Glomerular visceral epithelial cell (primary cell): ENCODE measurements around the gene SUMO3.
"Not testable (repeated sequence)": the region's sequence is repeated elsewhere in the genome, so short reads cannot be mapped to it uniquely, and the experiment has no call there.

ENCODE experiments used
- DNase-seq: peaks from one replicate; pipeline ENCODE4 v3.0.0-alpha.2; 2016; ENCODE audit errors: extremely low spot score

Gene SUMO3

DNA sequence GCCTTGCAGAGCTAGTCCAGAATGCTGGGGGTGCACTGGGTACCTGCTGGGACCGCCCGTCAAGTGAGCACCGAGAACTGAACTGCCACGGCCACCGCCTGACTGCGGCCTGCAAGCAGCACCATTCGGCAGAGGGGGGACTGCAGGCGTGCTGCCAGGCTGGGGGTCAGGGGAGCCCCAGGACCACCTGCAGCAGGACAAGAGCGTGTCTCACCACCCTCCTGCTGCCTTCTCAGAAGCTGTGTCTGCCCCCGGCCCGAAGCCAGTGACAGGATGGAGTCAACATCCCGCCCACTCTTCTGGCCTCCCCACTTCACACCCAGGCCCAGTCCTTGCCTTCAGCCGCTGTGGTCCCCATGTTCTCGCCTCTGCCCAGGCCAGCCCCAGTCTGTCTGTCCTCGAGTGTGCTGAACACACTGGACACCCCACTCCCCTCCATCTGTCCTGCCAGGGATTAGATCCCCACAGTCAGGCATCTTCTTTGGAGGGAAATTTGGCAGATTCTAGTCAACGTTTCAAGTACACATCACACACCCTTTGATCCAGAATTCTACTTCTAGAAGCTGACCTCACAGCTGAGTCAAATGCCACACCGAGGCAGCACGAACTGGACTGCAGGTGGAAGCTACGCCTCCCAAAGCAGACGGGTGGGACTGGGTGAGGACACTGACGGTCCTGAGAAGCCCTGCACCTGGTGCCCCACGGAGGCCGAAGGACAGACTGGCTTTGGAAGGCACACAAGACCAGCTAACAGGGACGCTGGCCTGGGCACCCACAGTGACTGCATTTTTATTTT lies 29.6 kb upstream of the SUMO3 start:
- DNase-seq = no peak

DNA sequence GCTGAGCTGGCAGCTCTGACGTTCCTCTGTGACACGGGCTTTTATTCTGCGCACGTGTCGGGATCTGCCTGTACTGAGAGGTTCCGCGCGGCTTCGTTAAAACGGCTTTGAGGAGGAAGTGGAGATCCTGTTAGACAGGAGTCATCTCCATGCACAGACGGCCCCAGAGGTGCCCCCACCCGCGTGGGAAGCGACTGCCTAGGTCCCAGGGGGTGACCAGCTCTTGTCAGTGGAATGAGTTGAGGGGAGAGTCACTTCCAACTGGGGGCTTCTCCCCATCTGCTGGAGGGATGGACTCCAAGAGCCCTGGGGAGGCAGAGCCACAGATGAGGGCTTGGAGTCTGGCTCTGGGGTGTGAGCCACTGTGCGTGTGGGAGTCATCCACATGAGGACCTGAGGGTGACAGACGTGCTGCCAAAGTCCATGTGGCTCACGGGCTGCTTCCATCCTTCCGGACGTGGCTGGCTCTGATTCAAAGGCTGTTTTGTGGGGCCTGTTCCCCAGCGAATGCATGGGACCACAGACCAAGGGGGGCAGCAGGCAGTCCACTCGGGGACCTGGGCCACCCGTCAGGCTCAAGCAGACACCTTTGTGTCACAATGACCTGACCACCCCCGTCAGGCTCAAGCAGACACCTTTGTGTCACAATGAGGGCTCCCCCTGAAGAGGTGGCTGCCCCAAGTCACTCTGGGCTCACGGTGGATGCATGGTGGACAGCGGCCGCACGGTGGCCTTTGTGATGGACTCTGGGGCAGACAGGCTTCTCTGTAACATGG lies 28.8 kb upstream of the SUMO3 start:
- peak; percentile 57 for DNase-seq

DNA sequence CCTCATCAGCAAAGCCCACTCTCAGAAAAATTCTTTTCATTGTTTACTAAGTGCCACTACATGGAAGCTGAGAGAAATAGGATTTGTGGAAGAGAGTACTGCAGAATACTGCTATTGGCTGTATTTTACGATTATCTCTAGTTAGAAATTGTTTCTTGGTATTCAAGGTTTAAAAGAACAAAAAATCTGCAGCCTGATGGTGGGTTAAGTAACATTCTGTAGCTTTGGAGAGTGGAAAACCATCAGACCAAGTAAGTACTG lies 28.3 kb upstream of the SUMO3 start:
- no peak for DNase-seq

DNA sequence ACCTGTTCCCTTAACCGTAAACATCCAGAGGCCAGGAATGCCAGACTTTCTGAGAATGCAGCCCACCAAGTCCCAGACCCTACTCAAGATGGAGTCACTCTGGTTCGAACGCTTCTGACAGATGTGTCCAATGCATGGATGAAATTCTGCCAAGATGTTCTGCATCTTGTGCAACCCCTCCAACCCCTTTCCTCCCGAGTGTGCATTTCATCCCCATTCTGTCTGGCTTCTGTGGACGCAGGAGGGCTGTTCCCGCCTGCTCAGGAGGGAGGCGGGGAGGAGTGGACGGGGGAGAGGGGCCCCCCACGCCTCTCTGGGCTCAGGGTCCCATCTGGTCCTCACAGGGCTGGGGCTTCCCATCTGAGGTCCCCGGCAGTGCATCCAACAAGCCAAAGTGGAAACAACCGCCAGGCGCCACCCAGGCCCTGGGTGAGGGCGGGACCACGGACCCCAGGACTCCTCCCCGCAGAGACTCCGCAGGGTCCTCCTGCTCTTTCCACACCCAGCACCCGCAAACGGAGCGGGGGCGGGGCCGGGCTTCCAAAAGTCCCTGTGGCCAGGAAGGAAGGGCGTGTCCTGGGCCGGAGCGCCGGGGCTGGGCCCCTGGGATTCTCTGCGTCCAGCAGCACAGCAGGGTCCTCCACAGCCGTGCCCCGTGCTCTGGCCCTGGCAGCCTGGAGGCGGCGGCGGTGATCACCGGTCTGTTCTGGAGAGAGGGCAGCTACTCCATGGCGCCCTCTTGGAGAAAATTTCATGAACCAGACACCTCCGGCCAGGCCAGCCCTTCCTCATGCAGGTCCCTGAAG lies 27.8 kb upstream of the SUMO3 start:
- DNase-seq = peak; percentile 71

DNA sequence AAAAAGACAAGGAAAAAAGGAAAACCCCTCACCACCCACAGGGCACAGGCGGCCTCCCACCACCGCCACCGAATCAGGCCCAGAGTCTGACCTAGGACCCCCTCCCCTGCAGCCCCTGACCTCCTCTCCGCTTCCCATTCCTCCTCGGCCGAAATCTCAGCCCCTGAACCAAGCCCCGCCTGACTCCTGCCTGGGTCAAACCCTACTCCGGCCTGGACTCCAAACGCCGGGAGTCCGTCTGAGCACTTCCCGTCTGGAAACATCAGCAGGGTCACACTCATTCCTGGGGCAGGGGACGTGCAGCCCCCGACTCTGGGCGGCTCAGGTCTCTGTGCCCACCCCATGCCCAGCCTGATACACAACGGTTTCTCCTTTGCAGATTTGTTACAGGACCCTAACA lies 26.4 kb upstream of the SUMO3 start:
- no peak for DNase-seq

DNA sequence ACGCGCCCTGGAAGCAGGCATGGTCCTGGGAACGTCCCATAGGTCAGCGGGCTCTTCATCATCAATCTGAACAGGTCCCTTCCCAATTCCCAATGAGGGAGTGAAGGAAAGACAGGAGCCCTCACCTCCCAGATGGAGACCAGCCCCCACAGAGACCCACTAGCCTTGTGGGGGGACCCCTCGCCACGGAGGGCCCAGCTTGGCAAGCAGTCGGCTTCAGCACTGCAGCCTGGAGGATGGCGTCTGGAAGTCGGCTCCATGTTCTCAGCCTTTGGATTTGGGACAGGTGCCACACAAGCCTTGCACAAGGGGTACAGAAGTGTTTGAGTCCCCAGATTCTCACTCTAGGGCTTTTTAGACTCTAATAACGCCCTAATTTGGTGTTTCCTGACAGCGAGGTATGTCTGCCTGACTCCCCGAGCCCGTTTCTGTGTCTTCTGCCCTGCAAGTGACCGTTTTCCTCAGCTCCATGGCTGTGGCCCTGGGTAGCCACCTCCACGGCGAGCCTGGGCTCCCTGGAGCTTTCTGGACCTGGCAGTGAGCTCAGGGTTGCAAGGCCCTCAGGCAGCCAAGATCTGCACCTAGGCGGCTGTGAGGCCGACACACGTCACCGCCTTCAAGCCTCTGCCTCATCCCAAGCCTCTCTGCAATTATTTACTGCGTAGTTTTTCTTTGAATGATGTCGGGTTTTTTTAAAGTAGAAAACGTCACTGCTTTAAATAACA lies 25.0 kb upstream of the SUMO3 start:
- DNase-seq = no peak

DNA sequence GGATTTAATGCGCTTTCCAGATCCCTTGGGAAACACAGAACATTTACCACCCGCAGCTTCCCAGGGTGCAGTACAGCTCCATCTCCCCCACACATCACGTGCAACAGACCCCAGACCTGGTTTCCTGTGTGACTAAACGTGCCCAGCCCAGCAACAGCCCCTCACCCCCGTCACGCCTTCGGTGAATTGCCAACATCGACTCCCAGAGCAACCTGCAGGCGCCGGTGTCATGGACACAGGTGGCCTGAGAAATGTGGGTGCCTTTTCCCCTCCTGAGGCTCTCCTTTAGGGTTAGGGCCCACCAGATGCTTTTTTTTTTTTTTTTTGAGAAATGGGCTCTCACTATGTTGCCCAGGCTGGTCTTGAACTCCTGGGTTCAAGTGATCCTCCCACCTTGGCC lies 24.2 kb upstream of the SUMO3 start:
- no peak for DNase-seq

DNA sequence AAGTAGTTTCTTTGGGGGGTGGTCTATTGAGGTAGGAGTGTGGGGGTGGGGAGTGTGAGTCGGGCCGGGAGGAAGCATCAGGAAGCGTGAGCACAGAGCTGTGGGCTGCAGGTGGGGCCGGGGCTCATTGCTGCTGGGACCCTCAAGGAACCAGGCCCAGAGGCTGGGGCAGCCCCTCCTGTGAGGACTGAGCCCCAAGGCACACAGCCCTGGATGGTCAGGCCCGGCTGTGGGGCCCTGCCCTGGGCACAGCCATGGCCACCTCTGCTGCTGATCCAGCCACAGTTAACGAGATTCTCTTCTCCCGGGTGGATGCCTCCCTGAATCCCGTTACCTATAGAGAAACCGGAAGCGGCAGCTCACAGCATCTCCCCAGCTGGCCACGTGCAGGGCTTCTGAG lies 22.9 kb upstream of the SUMO3 start:
- no peak for DNase-seq

DNA sequence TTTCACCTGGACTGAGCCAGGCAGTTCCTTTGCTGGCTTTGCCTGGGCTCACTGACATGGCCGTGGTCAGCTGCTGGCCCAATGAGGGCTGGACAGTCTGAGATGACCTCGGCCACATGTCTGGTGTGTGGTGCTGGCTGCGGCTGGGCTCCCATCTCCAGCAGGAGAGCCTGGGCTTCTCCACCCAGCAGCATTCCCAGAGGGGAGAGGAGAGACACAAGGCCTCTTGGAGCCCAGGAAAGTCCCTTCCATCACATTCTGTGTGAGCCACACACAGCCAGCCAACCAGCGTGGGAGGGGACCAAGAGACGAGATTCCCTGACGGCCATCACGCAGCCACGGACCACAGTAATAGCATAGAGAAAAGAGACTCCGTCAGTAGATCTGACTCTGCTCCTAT lies 21.1 kb upstream of the SUMO3 start:
- no peak for DNase-seq

DNA sequence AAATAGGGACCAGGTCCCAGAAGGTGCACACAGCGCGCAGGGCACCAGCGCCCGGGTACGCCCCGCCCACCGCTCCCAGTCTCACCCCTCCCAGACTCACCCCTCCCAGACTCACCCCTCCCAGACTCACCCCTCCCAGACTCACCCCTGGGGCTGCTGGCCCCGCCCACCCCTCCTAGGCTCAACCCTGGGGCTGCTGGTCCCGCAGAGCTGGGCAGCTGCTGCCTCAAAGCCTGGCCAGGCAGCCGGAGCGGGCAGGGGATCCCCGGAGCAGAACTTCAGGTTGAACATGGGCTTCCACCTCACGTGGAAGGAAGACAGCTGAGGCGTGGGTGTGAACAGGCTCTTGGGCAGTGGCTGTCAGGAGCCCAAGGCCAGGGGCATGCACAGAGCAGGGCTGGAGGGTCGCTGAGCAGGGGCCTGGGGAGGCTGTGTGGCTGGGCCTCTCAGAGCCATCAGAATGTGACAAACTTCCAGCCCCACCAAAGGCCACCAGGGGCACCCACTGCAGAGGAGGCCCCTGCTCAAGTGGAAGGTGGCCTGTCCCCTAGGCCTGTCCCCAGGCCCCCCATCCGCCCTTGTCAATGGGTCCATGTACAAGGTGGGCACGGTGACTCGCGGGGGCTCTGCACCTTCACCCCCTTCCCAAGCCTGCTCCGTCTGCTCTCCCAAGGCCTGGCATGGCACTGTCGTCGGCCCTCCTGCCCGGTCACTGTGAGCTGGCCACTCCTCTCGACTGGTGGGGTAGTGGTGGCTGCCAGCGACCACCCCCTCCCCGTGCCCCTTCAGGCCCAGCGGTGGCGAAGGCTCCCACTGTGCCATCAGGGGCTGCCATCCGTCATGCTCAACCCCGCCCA lies 20.4 kb upstream of the SUMO3 start:
- no peak for DNase-seq

DNA sequence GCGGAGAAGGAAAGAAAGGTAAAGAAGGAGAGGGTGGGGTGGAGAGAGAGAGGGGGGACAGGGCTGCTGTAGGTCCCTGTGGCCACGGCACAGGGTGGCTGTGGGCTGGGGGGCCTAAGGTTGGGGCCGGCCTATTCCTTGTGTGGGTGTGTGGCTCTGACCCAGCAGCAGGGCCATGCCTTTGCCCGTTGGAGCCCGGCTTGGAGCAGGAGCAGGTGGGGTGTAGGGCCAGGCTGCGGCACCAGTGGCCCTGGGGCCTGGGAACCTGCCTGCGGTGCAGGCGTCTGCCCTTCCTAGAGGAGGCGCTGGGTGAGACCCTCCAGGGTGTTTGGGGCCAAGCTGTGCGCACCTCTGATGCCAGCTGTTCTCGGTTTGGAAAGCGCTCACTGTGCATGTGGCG lies 19.7 kb upstream of the SUMO3 start:
- no peak for DNase-seq

DNA sequence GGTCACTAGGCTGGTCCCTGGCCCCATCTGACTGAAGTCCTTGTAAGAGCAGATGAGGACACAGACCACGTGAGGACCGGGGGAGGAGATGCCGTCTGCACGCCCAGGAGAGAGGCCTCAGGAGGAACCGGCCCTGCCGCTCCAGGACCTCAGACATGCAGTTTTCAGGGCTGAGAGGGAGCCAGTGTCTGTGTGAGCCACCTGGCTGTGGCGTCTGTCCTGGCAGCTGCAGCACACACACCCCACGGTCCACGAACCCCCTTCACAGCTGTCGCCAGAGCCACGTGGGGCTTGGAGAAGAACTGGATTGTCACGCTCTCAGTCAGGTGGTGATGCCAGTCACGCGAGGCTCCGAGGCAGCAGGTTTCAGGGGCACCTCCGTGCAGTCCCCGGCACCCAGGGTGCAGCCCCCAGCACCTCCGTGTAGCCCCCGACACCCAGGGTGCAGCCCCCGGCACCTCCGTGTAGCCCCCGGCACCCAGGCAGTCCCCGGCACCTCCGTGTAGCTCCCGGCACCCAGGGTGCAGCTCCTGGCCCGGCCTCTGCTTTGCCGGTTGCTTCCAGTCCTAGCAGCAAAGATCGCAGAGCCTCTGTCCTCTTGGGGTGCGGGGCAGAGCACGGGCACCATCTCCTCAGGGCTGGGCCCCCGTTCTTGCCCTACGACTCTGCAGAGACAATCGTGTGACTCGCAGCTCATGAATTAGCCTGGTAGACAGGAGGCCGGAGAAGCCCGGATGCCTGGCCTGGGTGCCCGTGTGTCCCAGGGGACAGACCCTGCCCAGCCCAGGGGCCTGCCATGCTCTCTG lies 19.0 kb upstream of the SUMO3 start:
- peak; percentile 46 for DNase-seq

DNA sequence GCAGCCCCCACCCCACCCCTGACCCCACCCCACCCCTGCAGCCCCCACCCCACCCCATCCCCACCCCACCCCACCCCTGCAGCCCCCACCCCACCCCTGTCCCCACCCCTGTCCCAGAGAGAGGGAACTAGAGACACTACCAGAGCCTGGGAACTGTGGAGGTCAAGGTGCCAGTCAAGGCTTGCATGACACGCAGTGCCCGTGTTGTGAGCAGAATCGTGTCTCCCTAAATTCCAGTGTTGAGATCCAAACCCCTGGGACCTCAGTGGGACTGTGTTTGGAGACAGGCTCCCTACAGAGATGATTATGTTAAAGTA lies 18.4 kb upstream of the SUMO3 start:
- no peak for DNase-seq

DNA sequence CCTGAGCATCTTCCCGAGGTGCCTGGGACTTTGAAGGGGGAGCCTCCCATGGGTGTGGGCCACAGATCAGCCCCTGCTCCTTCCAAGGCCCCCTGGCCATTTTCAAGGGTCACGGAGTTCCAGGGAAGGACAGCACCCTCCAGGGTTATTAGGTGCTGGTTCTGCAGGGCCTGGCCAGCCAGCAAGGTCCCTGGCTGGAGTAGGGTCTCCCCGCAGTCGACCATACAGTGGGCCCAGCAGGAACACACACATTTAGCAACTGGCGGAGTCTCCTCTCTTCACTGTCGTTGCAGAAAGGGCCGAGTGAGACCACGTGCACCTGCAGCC lies 17.7 kb upstream of the SUMO3 start:
- no peak for DNase-seq

DNA sequence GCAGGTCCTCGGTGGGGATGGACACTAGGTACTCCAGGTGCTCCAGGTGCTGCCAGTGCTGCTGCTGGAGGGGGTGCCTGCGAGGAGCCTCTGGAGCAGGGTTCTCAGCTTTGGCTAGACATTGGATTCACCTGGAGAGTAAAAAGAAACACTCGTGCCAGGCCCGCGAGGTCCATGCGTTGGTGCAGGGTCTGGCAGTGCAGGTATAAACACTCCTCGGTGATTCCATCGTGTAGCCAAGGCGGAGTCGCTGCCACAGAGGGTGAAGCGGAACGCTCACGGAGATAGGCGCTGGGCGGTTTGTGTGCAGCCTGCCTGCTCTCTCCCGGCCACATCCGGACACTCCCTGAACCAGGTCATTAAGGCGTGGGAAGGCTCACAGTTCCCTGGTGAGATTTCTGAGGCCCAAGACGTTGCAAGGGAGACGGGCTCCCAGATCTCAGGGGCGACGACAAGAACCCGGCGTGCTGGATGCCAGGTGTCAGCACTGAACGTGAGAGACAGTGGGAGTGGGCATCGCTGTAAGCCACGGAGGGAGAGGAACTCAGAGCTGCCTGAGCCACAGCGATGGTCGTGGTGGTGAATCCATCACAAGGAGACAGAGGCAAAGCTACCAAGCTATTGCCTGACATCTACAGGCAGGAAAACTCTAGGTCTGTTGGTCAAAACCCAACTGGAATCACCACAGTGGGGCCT lies 17.2 kb upstream of the SUMO3 start:
- peak; percentile 40 for DNase-seq

DNA sequence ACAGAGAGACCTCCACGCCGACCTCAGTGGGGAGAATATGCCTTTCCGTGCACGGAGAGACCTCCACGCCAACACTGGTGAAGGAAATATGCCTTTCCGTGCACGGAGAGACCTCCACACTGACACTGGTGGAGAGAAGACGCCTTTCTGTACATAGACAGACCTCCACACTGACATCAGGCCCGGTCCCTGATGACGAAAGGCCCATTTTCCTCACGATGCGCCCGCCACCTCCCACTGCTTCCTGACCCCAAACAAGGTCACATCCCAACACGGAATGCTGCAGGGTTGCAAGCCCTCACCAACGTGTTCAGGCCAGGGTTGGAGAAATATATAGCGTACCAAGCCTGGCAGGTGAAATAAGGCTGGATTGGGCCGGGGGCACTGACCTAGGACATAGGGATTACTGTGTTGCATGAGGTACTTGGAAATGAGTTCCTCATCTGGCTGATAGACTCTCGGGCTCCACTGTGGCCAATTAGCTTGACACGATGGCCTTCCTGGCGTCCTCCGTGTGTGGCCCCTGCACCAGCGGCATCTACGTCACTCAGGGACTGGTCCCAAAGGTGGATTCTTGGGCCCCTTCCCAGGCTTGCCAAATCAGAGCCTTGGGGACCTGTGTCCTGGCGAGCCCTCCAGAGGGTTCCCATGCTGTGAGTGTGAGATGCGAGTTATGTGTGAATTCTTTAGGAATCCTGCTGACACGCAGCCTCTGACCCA lies 16.5 kb upstream of the SUMO3 start:
- no peak for DNase-seq

DNA sequence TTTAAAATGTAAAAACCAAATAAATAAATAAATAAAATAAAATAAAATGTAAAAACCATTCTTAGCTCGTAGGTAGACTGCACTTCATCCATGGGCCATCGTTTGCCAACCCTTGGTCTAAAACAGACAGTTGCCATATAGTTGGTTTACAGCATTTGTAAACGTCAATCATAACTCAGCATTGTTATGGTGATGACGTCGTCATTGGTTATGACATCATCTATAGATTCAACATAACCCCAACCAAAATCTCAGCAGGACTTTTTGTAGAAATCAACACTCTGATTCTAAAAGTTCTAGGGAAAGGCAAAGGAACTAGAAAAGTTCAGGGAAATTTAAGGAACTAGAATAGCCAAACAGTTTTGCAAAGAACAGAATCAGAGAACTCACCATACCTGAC lies 15.8 kb upstream of the SUMO3 start:
- DNase-seq = no peak

DNA sequence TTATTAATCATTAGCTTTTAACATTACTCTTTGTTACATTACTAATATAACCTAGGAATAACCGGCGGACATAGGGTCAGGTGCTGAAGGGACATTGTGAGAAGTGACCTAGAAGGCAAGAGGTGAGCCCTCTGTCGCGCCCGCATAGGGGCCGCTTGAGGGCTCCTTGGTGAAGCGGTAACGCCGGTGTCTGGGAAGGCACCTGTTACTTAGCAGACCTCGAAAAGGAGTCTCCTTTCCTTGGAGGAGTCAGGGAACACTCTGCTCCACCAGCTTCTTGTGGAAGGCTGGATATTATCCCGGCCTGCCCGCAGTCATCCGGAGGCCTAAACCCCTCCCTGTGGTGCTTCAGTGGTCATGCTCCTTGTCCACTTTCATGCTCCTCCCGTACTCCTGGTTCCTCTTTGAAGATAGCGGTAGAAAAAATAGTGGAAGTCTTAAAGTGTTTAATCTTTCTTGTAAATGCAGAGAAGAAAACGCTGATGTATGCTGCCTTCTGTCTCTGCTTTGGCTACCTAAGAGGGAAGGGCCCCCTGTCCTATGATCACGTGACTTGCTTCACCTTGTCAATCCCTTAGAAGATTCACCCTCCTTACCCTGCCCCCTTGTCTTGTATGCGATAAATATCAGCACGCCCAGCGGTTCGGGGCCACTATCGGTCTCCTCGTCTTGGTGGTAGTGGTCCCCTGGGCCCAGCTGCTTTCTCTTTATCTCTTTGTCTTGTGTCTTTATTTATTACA lies 14.8 kb upstream of the SUMO3 start:
- DNase-seq = not testable (repeated sequence)
